Right renal pelvis (tissue), 4 donors: Measurements from ENCODE around the gene ADM2. TPM values are rescaled to one million over a fixed set of nuclear protein-coding genes. Genes with fewer than 3 reads are reported as not detected.
"Not testable (repeated sequence)": the region's sequence is repeated elsewhere in the genome, so short reads cannot be mapped to it uniquely, and the experiment has no call there.

Source experiments
- DNase-seq, 4 donors: peaks; one replicate each; pipeline ENCODE4 v3.0.0-alpha.2; 2013; ENCODE audit warnings: low read depth in 4 of 4, low spot score in 3 of 4, missing footprints in 1 of 4
- polyA plus RNA-seq, 4 donors: library from polyadenylated mRNA; unstranded; fragments of 120-200 nt; gene quantifications; one replicate each; pipeline ENCODE4 v1.2.1, GENCODE V29; 2013; ENCODE audit not compliant: insufficient read length in 4 of 4

Gene ADM2
- polyA plus RNA-seq, 4 donors, result 4.1 to 6.8 (median 5.4) TPM

GRCh38 chr22:50532824-50533796 is 51.8 kb downstream of the ADM2 start:
- DNase-seq, result no peak

GRCh38 chr22:50533856-50534711 is 52.7 kb downstream of the ADM2 start:
- DNase-seq, result not testable (repeated sequence)

GRCh38 chr22:50535113-50535512 is 53.8 kb downstream of the ADM2 start:
- DNase-seq, result no peak

Other genes with a start within 250 kb of the ADM2 start
- gene TUBGCP6, start 236.5 kb upstream of the ADM2 start, polyA plus RNA-seq, result 10 to 100 TPM; 31.4 to 40.7 (median 34.3) TPM
- gene HDAC10, start 230.3 kb upstream of the ADM2 start, polyA plus RNA-seq, result 10 to 100 TPM; 18.0 to 28.7 (median 19.9) TPM
- gene MAPK12, start 219.9 kb upstream of the ADM2 start, polyA plus RNA-seq, result 10 to 100 TPM; 10.6 to 23.6 (median 12.2) TPM
- gene MAPK11, start 211.2 kb upstream of the ADM2 start, polyA plus RNA-seq, result 1 to 10 TPM; 7.3 to 8.8 (median 7.4) TPM
- 100 to 1,000 TPM; 217 to 261 (median 232) TPM for gene PLXNB2, start 173.9 kb upstream of the ADM2 start, polyA plus RNA-seq
- gene DENND6B, start 154.5 kb upstream of the ADM2 start, polyA plus RNA-seq, result 10 to 100 TPM; 12.0 to 17.9 (median 15.0) TPM
- 10 to 100 TPM; 35.9 to 46.0 (median 40.3) TPM for gene PPP6R2, start 138.2 kb upstream of the ADM2 start, polyA plus RNA-seq
- gene SBF1, start 6.5 kb upstream of the ADM2 start, polyA plus RNA-seq, result 10 to 100 TPM; 30.7 to 46.5 (median 32.7) TPM
- 10 to 100 TPM in 3 of 4 donors, 1 to 10 TPM in 1; 3.2 to 17.7 (median 12.1) TPM for gene MIOX, start 5.3 kb downstream of the ADM2 start, polyA plus RNA-seq
- gene LMF2, start 26.2 kb downstream of the ADM2 start, polyA plus RNA-seq, result 10 to 100 TPM; 40.4 to 61.4 (median 41.9) TPM
- 10 to 100 TPM; 36.1 to 54.1 (median 43.8) TPM for gene NCAPH2, start 26.7 kb downstream of the ADM2 start, polyA plus RNA-seq
- 1 to 10 TPM in 1 of 4 donors, under 1 TPM in 2, not detected in 1; 0.24 to 5.8 (median 0.37) TPM for gene SCO2, start 44.1 kb downstream of the ADM2 start, polyA plus RNA-seq
- gene TYMP, start 48.5 kb downstream of the ADM2 start, polyA plus RNA-seq, result 1 to 10 TPM; 1.1 to 2.5 (median 1.3) TPM
- gene KLHDC7B, start 64.4 kb downstream of the ADM2 start, polyA plus RNA-seq, result under 1 TPM; 0.07 to 0.46 (median 0.18) TPM
- gene SYCE3, start 81.4 kb downstream of the ADM2 start, polyA plus RNA-seq, result under 1 TPM in 1 of 4 donors, not detected in 3; 0.57 TPM
- 10 to 100 TPM; 10.2 to 16.7 (median 10.8) TPM for gene CPT1B, start 96.9 kb downstream of the ADM2 start, polyA plus RNA-seq
- gene CHKB, start 101.3 kb downstream of the ADM2 start, polyA plus RNA-seq, result 10 to 100 TPM; 81.3 to 86.7 (median 85.1) TPM
- gene MAPK8IP2, start 119.2 kb downstream of the ADM2 start, polyA plus RNA-seq, result 1 to 10 TPM in 1 of 4 donors, under 1 TPM in 3; 0.59 to 1.3 (median 0.63) TPM
- gene ARSA, start 146.6 kb downstream of the ADM2 start, polyA plus RNA-seq, result 10 to 100 TPM; 14.1 to 21.0 (median 16.6) TPM
- gene SHANK3, start 191.3 kb downstream of the ADM2 start, polyA plus RNA-seq, result 10 to 100 TPM; 13.3 to 23.2 (median 17.4) TPM